Endothelial cell of umbilical vein (primary cell): Measurements from ENCODE around the gene PKD2L2.

ENCODE experiments used
- FOS ChIP-seq: IDR thresholded peaks from 2 replicates; pipeline ENCODE4 v1.6.1; 2011; ENCODE audit warnings: mild to moderate bottlenecking, low read length, moderate library complexity, borderline replicate concordance; ENCODE audit not compliant: insufficient read depth
- MAX ChIP-seq: IDR thresholded peaks from 2 replicates; pipeline ENCODE4 v1.6.1; 2011; ENCODE audit not compliant: insufficient read depth, insufficient read length
- POLR2A ChIP-seq: IDR thresholded peaks from 2 replicates; pipeline ENCODE4 v1.6.1; 2012; ENCODE audit warnings: low read depth, mild to moderate bottlenecking, control low read depth, low read length
- POLR2AphosphoS5 ChIP-seq: IDR thresholded peaks from 2 replicates; pipeline ENCODE4 v1.6.1; 2012; ENCODE audit warnings: low read depth, mild to moderate bottlenecking, control low read depth, low read length, moderate library complexity; ENCODE audit not compliant: insufficient read depth
- TF ChIP-seq, protein P1 (sequence below), 2 donors: IDR thresholded peaks; 1 replicate in 1 of 2; 2 replicates in 1 of 2; pipeline ENCODE4 v1.5.1; 2011; ENCODE audit warnings: low read length in 2 of 2, mild to moderate bottlenecking in 2 of 2, moderate library complexity in 2 of 2, control low read depth in 1 of 2, inconsistent platforms in 1 of 2, low read depth in 1 of 2; ENCODE audit not compliant: insufficient read depth in 1 of 2; ENCODE audit errors: extremely low read depth in 1 of 2

- TF ChIP-seq, protein P1, sequence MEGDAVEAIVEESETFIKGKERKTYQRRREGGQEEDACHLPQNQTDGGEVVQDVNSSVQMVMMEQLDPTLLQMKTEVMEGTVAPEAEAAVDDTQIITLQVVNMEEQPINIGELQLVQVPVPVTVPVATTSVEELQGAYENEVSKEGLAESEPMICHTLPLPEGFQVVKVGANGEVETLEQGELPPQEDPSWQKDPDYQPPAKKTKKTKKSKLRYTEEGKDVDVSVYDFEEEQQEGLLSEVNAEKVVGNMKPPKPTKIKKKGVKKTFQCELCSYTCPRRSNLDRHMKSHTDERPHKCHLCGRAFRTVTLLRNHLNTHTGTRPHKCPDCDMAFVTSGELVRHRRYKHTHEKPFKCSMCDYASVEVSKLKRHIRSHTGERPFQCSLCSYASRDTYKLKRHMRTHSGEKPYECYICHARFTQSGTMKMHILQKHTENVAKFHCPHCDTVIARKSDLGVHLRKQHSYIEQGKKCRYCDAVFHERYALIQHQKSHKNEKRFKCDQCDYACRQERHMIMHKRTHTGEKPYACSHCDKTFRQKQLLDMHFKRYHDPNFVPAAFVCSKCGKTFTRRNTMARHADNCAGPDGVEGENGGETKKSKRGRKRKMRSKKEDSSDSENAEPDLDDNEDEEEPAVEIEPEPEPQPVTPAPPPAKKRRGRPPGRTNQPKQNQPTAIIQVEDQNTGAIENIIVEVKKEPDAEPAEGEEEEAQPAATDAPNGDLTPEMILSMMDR (IDR thresholded peaks at IDR 0.05; ENCODE audit: extremely low read depth in 1 of 2, insufficient read depth in 1 of 2, low read depth in 1 of 2, low read length in 2 of 2), result no peak
- TF ChIP-seq POLR2A (no peak), POLR2AphosphoS5 (no peak), MAX (no peak), FOS (no peak)
Observed at GRCh38 chr5:137901011-137901817, 12.0 kb downstream of the PKD2L2 start.
